GM12878 (cell line): ENCODE results near the gene MYBPC2. TPM values are rescaled to one million over a fixed set of nuclear protein-coding genes. Genes with fewer than 3 reads are reported as not detected.

Experiments used
- BRCA1 ChIP-seq: IDR thresholded peaks from 2 replicates; pipeline ENCODE4 v1.6.1; 2011; ENCODE audit warnings: low read depth, low read length, improper control_type of control experiment
- CHD2 ChIP-seq: IDR thresholded peaks from 2 replicates; pipeline ENCODE4 v1.6.1; 2011; ENCODE audit warnings: low read depth, low read length, improper control_type of control experiment, borderline replicate concordance
- NFYA ChIP-seq: IDR thresholded peaks from 2 replicates; pipeline ENCODE4 v1.6.1; 2011; ENCODE audit warnings: low read depth, mild to moderate bottlenecking, low read length, improper control_type of control experiment, borderline replicate concordance
- NR2C1 ChIP-seq: fragments of 450-650 bp; IDR thresholded peaks from 2 replicates; pipeline ENCODE4 v1.6.1; 2017; ENCODE audit warnings: antibody characterized with exemption, mild to moderate bottlenecking, moderate library complexity
- REST ChIP-seq: IDR thresholded peaks from 2 replicates; pipeline ENCODE4 v1.6.1; 2012; ENCODE audit warnings: mild to moderate bottlenecking, low read depth, low read length
- SIN3A ChIP-seq: IDR thresholded peaks from 2 replicates; pipeline ENCODE4 v1.6.1; 2012; ENCODE audit warnings: low read depth, low read length, improper control_type of control experiment
- SMARCA5 ChIP-seq: fragments of 450-650 bp; IDR thresholded peaks from 2 replicates; pipeline ENCODE4 v1.6.1; 2017; ENCODE audit warnings: mild to moderate bottlenecking
- STAT1 ChIP-seq: fragments of 450-650 bp; conservative IDR thresholded peaks from 2 replicates; pipeline ENCODE4 v1.6.1; 2014; ENCODE audit warnings: antibody characterized with exemption, mild to moderate bottlenecking
- ZBTB4 ChIP-seq: fragments of 450-650 bp; formaldehyde crosslinking; IDR thresholded peaks from 2 replicates; pipeline ENCODE4 v1.4.0; 2022; ENCODE audit warnings: mild to moderate bottlenecking, moderate library complexity
- ZNF592 ChIP-seq: fragments of 450-650 bp; IDR thresholded peaks from 2 replicates; pipeline ENCODE4 v1.6.1; 2017; ENCODE audit warnings: mild to moderate bottlenecking, moderate library complexity
- ZNF622 ChIP-seq: fragments of 450-650 bp; IDR thresholded peaks from 2 replicates; pipeline ENCODE4 v1.6.1; 2017; ENCODE audit warnings: mild to moderate bottlenecking, inconsistent platforms
- polyA plus RNA-seq, 11 experiments: library from polyadenylated mRNA; depleted of rRNA in 4 of 11; unstranded in 6 of 11; stranded (reverse) in 5 of 11; fragments of >200 nt; fragmentation: Nextera tagmentation in 4 of 11; fragmentation: Illumina TruSeq in 1 of 11; extraction: Ambion mirVana in 4 of 11; extraction: Trizol in 1 of 11; gene quantifications; 1 replicate in 1 of 11; 2 replicates in 10 of 11; pipeline versions ENCODE4 v1.2.1 to v1.2.3, GENCODE V29; 2011 to 2016; ENCODE audit warnings: inconsistent platforms in 2 of 11, missing spikeins in 2 of 11, low read depth in 1 of 11
- total RNA-seq, 4 experiments: library from RNA; depleted of rRNA in 3 of 4; stranded (reverse); fragments of >200 nt in 3 of 4; fragmentation: Illumina TruSeq in 1 of 4; extraction: Trizol in 1 of 4; gene quantifications; 2 replicates each; pipeline versions ENCODE4 v1.2.1 to v1.2.3, GENCODE V29; 2013 to 2021
- TF ChIP-seq, protein P1 (sequence below): fragments of 450-650 bp; IDR thresholded peaks from 2 replicates; pipeline ENCODE4 v1.6.1; 2018; ENCODE audit warnings: borderline replicate concordance, mild to moderate bottlenecking; ENCODE audit not compliant: partially characterized antibody

Gene MYBPC2
- total and polyA plus RNA-seq, 10 of the 15 experiments (the other 5 are each of a cell fraction or from before 2014, with no cell fraction given): 0.09 to 2.6 (median 0.61) TPM

DNA sequence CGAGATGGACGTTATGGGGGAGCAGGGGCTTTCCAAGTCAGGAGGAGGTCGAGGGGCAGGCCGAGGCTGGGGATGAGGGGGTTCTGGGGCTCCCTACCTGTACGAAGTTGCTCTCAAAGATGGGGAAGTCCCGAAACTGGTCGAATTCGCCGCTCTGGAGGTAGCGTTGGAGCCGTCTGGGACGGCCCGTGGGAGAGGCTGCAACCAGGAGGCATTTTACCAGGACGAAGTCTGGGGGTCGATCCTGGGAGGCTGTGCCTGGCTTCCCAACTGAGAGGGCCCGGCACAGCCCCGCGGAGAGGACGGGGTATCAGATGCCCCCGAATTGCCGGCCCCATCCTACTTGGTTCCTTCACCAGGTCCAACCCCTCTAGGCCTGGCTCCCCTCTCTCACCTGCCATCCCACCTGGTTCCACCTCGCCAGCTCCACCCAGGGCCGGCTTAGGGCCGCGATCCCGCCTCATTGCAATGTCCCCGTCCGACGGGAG, 43.1 kb downstream of the MYBPC2 start (continued):
- TF ChIP-seq ZNF592 (no peak), BRCA1 (no peak), CHD2 (no peak), NR2C1 (no peak), ZBTB4 (CRISPR knock-in tag) (no peak), REST (no peak), SIN3A (no peak), ZNF622 (no peak), STAT1 (0 out of 2 replicates have a peak, but pooled peaks have one; percentile 78), NFYA (no peak), SMARCA5 (peak; percentile 90)
- TF ChIP-seq, protein P1, sequence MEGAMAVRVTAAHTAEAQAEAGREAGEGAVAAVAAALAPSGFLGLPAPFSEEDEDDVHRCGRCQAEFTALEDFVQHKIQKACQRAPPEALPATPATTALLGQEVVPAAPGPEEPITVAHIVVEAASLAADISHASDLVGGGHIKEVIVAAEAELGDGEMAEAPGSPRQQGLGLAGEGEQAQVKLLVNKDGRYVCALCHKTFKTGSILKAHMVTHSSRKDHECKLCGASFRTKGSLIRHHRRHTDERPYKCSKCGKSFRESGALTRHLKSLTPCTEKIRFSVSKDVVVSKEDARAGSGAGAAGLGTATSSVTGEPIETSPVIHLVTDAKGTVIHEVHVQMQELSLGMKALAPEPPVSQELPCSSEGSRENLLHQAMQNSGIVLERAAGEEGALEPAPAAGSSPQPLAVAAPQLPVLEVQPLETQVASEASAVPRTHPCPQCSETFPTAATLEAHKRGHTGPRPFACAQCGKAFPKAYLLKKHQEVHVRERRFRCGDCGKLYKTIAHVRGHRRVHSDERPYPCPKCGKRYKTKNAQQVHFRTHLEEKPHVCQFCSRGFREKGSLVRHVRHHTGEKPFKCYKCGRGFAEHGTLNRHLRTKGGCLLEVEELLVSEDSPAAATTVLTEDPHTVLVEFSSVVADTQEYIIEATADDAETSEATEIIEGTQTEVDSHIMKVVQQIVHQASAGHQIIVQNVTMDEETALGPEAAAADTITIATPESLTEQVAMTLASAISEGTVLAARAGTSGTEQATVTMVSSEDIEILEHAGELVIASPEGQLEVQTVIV: no peak
